Neutrophil (primary cell): ENCODE measurements around the gene PLEKHF1.

Experiments
- H3K27ac ChIP-seq: fragments of 200-600 bp; sonication (generic); 2 replicates; pipeline ENCODE4 v1.5.1; 2016; ENCODE audit warnings: mild to moderate bottlenecking, moderate library complexity
- H3K27me3 ChIP-seq: fragments of 200-600 bp; sonication (generic); 2 replicates; pipeline ENCODE4 v1.6.0; 2016; ENCODE audit warnings: mild to moderate bottlenecking
- H3K36me3 ChIP-seq: fragments of 200-600 bp; sonication (generic); 2 replicates; pipeline ENCODE4 v1.5.1; 2017
- H3K4me1 ChIP-seq, 2 experiments: fragments of 200-600 bp in 1 of 2; sonication (generic) in 1 of 2; 1 replicate in 1 of 2; 2 replicates in 1 of 2; pipeline versions ENCODE4 v1.5.1 to v1.6.1; 2013 to 2016; ENCODE audit warnings: low read depth in 1 of 2, low read length in 1 of 2, mild to moderate bottlenecking in 1 of 2, moderate library complexity in 1 of 2; ENCODE audit not compliant: control insufficient read depth in 1 of 2, insufficient read depth in 1 of 2
- H3K4me3 ChIP-seq, 2 experiments: fragments of 200-600 bp in 1 of 2; sonication (generic) in 1 of 2; 1 replicate in 1 of 2; 2 replicates in 1 of 2; pipeline ENCODE4 v1.5.1; 2013 to 2016; ENCODE audit warnings: low read depth in 1 of 2, low read length in 1 of 2, mild to moderate bottlenecking in 1 of 2, moderate library complexity in 1 of 2
- H3K9me3 ChIP-seq: fragments of 200-600 bp; sonication (generic); 2 replicates; pipeline ENCODE4 v1.5.1; 2016
- TF ChIP-seq, protein P1 (sequence below): fragments of 200-600 bp; sonication (generic); IDR thresholded peaks from 2 replicates; pipeline ENCODE4 v1.5.1; 2016; ENCODE audit warnings: antibody characterized with exemption

PLEKHF1 gene

DNA sequence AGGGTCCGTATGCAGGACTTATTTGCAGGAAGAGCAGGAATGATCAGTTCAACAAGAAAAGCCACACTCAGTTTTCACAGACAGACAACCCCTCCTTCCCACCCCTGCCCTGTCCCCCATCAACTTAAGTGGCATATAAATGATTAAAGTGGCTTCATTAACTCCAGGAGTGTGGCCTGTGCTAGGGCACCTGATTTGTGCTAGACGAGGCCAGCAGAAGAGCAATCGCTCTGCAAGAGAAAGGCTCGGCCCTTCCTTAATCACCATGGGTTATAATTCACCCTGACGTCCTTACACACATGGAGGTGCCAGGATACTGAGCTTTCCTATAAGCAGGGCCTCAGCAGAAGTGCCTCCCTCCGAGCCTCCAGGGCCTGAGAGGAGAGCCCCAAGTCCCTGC lies 35.2 kb downstream of the PLEKHF1 start:
- Histone ChIP-seq H3K4me1 (no peaks in the 10 kb centered on the region), H3K36me3 (peaks cover 31% of the 10 kb centered on the region), H3K27ac (no peak overlapping the region), H3K9me3 (no peaks in the 10 kb centered on the region), H3K4me3 (no peak overlapping the region), H3K27me3 (no peaks in the 10 kb centered on the region)
- TF ChIP-seq, protein P1, sequence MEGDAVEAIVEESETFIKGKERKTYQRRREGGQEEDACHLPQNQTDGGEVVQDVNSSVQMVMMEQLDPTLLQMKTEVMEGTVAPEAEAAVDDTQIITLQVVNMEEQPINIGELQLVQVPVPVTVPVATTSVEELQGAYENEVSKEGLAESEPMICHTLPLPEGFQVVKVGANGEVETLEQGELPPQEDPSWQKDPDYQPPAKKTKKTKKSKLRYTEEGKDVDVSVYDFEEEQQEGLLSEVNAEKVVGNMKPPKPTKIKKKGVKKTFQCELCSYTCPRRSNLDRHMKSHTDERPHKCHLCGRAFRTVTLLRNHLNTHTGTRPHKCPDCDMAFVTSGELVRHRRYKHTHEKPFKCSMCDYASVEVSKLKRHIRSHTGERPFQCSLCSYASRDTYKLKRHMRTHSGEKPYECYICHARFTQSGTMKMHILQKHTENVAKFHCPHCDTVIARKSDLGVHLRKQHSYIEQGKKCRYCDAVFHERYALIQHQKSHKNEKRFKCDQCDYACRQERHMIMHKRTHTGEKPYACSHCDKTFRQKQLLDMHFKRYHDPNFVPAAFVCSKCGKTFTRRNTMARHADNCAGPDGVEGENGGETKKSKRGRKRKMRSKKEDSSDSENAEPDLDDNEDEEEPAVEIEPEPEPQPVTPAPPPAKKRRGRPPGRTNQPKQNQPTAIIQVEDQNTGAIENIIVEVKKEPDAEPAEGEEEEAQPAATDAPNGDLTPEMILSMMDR: no peak

DNA sequence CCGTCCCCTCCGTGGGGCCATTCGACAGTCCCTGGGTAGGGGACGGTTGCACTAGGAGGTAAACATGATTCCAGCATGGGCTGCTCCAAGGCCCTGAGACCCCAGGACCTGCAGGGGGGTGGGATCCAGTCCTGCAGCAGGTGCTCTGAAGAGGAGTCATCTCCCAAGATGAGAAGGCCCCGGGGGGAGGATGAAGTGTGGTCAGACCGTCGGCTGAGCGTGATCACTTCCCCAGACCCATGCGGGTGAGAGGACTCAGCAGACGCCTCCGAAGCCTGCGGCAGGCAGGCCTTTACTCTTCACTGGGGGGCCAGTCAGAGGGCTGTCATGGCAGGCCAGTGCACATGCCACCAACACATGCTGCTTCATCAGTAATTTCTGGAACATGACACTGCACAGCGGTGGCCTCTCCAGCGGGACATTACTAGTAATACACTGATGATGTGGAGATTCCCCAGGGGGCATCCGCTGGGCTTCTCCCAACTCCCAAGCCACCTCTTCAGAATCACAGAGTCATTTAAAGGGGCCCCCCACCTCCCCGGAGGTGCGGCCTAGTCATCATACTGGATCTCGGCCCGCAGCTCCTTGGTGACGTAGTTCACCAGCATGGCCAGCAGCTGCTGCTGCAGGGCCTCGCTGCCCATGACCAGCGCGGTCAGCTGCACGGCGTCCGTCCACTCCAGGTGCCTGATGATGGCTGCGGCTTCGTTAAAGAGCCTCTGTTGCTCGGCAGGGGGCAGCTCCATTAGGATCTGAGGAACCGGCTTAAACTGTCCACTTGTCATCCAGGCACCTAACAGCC lies 37.1 kb downstream of the PLEKHF1 start:
- Histone ChIP-seq H3K36me3 (peaks cover 43% of the 10 kb centered on the region), H3K9me3 (no peaks in the 10 kb centered on the region), H3K27ac (no peak overlapping the region), H3K4me3 (no peak overlapping the region), H3K27me3 (no peaks in the 10 kb centered on the region), H3K4me1 (no peaks in the 10 kb centered on the region)
- TF ChIP-seq, protein P1: no peak

DNA sequence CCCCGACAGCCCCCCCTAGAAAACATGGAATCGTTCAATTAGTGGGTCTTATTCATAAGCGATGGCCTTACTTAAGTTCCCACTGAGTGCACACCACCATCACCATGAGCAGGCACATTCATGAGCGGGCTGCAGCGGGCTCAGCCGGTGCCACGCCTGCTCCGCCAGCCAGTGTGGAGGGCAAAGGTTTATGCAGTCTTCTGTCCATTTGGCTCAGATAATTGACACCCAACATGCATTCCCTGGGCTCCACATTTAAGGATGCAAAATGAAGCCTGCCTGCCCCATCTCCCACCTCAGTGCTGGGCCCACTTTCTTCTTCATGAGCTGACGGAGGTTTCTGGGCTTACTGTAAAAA lies 37.7 kb downstream of the PLEKHF1 start:
- Histone ChIP-seq H3K36me3 (peaks cover 47% of the 10 kb centered on the region), H3K4me1 (no peaks in the 10 kb centered on the region), H3K27me3 (no peaks in the 10 kb centered on the region), H3K4me3 (no peak overlapping the region), H3K27ac (no peak overlapping the region), H3K9me3 (no peaks in the 10 kb centered on the region)
- TF ChIP-seq, protein P1: no peak

DNA sequence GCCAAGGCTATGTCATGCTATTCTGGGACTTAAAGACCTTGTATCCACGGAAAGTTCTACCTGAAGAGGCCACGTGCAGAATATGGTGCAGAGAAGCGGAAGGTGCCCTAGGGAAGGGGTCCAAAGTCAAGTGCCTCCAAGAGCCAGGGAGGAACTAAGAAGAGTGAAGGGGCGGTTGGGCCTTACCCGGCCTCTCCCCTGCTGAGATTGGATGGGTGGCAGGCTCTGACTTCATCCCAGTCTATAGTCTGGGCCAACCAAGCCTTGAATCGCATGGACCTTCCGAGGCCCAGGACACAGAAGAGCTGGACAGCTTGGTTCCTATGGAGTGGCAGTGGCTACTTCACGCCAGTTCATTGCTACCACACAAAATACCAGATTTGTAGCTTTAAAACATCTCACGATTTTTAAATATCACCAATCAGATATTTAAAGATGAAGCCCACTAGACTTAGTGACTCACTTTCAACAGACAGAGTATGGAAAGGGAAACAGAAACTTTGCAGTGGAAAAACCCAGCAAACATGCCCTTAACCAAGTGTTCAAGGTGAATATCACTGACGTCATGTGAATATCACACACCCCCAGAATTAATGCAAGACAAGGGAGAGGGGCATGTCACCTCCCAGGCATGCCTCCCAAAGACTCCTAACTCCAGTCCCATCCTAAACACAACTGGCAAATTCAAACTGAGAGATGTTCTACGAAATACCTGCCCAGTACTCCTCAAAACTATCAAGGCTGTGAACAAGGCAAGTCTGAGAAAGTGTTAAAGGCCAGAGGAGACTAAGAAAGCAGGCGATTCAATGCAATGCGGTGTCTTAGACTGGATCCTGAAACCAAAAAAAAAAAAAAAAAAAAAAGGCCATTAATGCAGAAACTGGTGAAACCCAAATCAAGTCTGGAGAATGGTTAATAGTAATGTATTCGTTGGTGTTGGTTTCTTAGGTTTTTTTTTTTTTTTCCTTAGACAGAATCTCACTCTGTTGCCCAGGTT lies 39.6 kb downstream of the PLEKHF1 start:
- H3K27ac ChIP-seq: no peak overlapping the region
- peaks cover 53% of the 10 kb centered on the region for H3K36me3 ChIP-seq
- H3K4me1 ChIP-seq: peaks cover 10% of the 10 kb centered on the region in 2 experiments

DNA sequence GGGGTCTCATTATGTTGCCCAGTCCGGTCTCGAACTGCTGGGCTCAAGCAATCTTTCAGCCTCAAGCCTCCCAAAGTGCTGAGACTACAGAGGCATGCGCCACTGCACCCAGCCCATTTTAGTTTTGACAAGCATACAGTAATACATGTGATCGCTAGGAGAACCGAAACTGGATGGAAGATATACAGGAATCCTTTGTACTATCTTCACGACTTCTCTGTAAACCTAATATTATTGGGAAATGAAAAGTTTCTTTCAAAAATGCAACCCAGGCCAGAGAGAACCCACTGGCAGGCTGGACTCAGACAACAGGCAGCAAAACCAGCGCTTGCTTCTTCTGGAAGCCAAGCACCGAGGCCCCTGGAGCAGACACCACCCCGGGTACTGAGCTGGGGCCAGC lies 40.4 kb downstream of the PLEKHF1 start:
- Histone ChIP-seq H3K4me1 (peaks cover 10 to 14% of the 10 kb centered on the region in 2 experiments), H3K27ac (no peak overlapping the region), H3K36me3 (peaks cover 53% of the 10 kb centered on the region), H3K4me3 (no peak overlapping the region), H3K27me3 (no peaks in the 10 kb centered on the region), H3K9me3 (no peaks in the 10 kb centered on the region)
- TF ChIP-seq, protein P1: no peak

More for the DNA sequence above, 39.6 kb downstream of the PLEKHF1 start:
- Histone ChIP-seq H3K9me3 (no peaks in the 10 kb centered on the region), H3K27me3 (no peaks in the 10 kb centered on the region), H3K4me3 (no peak overlapping the region)
- TF ChIP-seq, protein P1: no peak
